NCI-H524 (cell line): ENCODE results near the gene OSBPL9.
"Not testable (repeated sequence)": the region's sequence is repeated elsewhere in the genome, so short reads cannot be mapped to it uniquely, and the experiment has no call there.

Experiments used
- DNase-seq, 2 experiments: peaks; one replicate each; lab custom pipeline; 2025; lab: John Stamatoyannopoulos, UW

Gene OSBPL9

DNA sequence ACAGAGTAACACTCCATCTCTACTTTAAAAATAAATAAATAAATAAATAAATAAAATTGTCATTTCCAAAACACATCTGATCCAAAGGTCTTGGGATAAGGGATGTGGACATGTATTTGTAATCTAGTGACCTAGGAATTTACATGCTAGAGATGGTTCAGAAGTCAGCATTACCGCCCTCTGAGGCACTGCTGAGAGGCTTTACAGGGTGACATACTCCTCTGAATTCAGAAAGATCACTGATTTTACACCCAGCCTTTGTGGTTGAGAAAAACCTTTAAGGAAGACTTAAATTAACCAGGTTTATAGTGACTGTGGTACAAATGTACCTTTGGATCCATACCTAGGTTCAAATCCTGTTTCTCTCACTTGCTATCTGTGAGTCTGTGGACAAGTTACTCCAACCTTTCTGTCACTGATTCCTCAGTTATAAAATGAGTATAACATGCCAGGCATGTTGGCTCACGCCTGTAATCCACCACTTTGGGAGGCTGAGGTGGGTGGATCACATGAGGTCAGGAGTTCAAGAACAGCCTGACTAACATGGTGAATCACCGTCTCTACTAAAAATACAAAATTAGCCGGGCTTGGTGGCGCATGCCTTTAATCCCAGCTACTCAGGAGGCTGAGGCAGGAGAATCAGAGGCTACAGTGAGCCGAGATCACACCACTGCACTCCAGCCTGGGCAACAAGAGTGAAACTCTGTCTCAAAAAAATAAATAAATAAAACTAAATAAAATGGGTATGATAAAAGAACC, 20.1 kb downstream of the OSBPL9 start:
- no peak for DNase-seq

DNA sequence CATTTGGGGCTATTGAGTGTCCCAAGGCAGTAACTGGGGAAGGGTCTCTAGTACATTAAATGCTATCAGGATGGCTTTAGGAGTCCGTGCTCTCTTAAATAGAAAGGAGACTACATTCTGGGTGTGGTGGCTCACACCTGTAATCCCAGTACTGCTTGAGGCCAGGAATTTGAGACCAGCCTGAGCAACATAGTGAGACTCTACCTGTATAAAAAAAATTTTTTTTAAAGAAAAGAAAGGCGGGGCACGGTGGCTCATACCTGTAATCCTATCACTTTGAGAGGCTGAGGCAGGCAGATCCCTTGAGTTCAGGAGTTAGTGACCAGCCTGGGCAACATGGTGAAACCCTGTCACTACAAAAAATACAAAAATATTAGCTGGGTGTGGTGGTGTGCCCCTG, 21.5 kb downstream of the OSBPL9 start:
- DNase-seq: no peak

DNA sequence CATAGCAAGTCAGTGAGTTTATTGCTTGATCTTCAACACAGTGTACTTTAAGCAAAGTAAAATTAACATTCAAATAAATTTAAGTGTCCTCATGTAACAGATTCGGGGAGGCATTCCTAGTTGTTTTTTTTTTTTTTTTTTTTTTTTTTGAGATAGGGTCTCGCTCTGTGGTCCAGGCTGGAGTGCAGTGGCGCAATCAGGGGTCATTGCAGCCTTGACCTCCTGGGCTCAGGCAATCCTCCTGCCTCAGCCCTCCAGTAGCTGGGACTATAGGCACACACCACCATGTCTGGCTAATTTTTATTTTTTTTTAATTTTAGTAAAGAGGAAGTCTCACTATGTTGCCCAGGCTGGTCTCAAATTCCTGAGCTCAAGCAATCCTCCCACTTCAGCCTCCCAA, 22.8 kb downstream of the OSBPL9 start:
- no peak for DNase-seq

DNA sequence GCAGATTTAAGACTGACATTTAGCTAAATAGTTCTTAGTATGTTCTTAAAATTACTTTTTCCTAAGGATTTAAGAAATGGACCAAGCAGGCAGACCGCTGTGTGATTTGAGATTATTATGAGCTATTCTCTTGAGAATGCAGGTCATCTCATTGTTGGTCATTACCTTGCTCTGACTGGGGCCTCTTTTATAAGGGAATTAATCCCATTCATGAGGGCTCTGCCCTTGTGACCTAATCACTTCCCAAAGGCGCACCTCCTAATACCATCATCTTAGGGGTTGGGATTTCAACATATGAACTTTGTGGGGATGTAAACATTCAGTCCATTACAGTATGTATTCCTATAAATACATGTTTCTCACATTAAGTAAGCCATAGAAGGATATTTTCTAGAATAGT, 24.2 kb downstream of the OSBPL9 start:
- DNase-seq: no peak

DNA sequence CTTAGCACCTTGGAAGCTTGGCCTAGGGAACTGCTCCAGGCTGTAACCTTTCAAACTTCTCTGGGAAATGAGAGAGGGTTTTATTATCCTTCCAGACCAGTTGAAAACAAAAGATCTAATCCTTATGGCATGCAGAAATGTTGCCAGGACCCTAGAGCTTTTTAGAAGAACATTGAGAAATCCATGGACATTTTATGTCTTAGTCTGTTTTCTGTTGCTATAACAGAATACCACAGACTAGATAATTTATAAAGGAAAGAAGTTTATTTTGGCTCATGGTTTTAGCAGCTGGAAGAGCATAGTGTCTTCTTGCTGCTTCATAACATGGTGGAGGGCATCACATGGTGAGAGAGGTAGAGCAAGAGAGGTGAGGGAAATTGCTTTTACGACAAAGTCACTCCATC, 25.8 kb downstream of the OSBPL9 start:
- no peak for DNase-seq

DNA sequence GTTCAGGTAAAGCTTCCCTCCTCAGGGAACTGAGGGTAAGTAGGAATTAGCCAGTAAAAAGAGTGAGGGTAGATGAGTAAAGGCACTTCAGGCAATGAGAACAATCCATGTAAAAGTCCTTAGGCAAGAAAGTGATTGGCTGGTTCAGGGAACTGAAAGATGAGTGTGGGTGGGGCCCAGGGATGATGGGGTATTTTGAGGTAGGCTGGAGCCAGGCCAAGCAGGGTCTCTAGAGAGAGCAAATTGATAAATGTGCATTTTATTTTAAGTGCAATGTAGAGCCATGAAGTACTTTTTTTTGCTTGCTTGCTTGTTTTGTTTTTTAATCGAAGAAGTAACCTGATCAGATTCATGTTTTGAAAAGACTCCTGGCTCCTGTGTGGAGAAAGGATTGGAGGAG, 26.5 kb downstream of the OSBPL9 start:
- no peak for DNase-seq

DNA sequence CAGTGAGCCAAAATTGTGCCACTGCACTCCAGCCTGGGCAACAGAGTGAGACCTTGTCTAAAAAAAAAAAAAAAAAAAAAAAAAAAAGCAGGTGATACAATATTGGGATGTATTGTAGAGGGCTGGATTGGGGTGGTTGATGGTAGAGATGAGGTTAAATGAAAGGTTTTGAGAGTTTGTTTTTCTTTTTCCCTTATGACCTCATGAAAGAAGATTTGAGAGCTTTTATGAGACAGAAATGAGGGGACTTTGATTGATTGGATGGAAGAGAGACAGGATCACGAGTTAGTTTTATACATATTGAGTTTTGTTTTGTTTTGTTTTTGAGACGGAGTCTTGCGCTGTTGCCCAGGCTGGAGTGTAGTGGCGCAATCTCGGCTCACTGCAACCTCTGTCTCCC, 27.1 kb downstream of the OSBPL9 start:
- no peak for DNase-seq

DNA sequence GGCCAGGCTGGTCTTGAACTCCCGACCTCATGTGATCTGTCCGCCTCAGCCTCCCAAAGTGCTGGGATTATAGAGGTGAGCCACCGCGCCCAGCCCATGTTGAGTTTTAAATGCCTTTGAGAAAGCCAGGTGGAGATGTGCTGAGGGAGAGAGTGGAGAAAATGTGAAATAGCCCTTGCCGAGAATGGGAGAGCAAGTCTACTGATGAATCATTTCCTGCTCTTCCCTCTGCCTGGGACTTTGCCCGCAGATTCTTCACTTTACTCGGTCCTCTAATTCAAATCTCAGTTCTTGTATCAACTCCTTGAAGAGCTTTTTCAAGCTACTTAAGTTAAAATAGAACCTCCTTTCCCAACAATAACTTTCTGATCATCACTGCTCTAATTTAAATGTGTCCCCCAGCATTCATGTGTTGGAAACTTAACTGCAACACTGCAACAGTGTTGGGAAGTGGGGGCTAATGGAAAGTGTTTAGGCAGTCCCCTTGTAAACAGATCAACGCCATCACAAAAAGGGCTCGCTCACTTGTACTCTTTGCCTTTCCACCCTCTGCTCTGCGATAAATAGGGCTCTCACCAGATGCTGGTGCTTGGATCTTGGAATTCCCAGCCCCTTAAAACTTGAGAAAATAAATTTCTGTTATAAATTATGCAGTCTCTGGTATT, 27.8 kb downstream of the OSBPL9 start:
- no peak for DNase-seq

DNA sequence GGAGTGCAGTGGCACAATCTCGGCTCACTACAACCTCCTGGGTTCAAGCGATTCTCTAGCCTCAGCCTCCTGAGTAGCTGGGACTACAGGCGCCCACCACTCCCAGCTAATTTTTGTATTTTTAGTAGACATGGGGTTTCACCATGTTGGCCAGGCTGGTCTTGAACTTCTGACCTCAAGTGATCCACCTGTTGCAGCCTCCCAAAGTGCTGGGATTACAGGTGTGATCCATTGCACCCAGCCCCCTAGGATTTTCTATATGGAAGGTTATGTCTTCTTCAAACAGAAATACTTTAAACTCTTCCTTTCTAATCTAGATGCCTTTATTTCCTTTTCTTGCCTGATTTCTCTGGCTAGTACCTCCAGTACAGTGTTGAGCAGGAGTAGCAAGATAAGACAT, 29.7 kb downstream of the OSBPL9 start:
- DNase-seq: not testable (repeated sequence)

DNA sequence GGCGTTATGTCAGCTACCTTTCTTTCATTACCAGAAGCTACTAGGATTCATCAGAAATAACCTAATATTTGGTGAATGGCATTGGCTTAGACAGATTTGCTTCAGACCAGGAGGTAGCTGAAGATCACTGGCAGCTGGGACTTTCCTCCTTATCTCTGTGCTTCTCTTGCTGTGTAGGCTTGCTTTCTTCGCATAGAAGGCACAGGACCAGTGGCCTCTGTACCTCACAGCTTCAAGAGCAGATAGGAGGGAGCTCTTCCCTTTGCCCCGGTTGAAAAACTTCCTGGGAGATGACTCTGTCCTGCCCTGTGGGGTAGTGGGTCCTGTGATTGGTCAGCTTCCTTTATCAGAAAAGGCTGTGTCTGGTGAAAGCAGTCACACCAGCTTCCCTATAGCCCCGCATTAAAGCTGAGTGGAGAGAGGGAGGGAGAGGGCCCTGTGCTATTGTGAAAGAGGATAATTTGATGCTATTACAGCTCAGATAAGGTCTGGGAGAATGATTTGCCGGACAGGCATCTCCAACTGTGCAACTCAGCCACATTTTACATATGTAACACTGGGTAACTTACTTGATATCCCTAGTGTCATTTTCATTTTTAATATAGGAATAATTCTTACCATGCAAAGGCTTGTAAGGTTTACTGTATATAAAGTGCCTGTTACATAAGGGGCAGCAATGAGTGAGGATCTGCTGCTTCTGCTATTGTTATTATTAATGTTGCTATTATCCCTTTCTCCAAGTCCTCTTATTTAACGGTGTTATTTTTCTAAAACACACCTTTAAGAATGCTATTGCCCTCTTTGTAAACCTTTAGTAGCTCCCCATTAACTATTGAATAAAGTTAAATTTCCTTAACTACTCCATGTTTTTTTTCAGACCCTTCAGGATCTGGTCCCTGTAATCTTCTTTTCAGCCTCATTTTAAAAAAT, 31.6 kb downstream of the OSBPL9 start:
- no peak for DNase-seq

DNA sequence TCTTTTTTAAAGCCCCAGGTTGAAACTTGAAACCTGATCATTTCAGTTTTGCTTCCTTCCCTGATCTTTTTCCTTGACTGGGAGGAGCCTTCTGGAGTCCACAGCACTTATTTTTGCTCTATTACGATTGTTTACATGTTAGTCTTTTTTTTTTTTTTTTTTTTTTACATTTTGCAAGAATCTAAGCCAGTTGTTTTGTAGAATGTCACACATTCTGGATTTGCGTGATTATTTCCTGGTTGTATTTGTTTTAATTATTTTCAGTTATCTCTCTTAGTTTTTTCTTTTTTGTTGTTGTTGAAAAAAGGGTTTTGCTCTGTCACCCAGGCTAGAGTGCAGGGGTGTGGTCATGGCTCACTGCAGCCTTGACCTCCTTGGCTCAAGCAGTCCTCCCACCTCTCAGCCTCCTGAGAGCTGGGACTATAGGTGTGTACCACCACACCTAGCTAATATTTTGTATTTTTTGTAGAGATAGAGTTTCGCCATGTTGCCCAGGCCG, 32.8 kb downstream of the OSBPL9 start:
- no peak for DNase-seq

DNA sequence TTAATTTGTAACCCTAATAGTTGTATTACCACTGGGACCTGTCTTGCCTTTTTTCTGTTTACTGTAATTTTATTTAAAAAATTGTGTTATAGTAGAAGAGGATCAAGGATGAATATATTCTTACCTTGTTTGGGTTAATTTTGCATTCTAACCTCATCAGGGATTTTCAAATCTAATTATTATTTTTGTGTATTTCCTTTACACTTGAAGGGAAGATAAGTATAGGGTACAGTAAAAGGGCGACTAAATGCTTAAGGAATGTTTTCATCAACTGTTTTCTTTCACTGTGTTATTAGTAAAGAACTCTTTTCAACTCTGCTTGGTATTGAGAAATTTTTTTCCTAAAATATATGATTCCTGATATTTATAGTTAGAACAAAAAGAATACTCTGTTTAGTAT, 33.3 kb downstream of the OSBPL9 start:
- no peak for DNase-seq

DNA sequence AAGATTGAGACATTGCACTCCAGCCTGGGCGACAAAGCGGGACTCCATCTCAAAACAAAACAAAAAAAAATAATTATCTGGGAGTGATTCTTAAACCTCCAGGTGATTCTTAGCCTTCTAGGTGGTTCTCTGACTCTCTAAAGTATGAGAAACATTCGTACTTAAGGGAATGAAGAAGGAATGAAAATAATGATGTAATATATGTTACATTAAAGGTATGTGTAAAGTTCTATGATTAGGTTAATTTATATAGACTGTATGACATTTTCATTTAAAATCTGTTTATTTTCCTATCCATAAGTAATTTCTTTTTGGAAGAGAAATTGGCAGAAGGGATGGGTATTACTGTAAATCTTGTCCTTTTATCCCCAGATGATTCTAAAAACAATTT, 34.7 kb downstream of the OSBPL9 start:
- DNase-seq: no peak

DNA sequence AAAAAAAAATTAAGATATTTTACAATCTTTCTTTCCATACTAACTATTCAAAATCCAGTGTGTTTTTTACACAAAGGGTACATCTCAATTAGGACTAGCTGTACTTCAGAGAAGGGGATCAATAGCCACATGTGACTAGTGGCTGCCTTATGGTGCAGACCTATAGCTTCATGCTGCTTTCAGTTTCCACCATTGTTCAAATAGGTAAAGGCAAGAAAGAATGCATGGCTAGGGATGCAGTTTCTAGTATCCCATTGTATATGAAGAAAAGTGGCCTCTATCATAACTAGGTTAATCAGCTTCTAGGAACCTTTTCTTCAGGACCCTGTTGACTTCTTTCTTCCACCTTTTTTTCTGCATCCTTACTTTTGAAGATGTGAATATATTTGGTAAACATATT, 35.7 kb downstream of the OSBPL9 start:
- DNase-seq: no peak

DNA sequence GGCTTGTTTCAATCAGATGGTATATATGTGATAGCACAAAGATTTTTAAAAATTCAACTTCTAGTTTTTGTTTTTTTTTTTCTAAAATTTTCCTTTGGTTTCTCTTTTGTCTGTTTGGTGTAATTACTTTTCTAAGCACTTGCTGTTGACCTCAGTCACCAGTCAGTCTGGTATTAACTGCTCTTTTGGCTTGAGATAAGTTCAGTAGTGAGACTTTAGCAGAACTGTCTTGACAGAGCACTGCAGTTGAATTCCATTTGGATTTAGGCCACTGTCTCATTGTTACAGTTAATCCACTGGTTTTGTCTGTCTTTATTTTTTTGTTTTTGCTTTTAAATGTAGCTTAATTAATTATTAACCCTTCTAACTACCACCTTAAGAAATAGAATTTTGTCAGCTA, 36.2 kb downstream of the OSBPL9 start:
- no peak for DNase-seq

DNA sequence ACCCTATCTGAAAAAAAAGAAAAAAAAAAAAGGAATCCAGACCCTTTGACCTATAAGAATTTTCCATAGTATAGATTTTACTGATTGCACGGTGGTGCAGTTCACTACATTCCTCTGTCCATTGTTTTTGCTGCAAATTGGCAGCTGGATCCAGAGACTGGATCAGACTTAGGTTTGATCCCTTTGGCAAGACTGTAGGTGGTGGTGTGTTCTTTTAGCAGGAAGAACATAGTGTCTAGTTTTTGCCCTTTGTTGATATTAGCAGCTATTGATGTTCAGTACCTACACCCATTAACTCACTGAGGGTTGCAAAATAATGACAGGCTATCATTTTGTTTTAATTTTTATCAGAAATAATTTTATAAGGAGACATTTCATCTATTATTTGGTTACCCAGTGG, 37.1 kb downstream of the OSBPL9 start:
- no peak for DNase-seq

DNA sequence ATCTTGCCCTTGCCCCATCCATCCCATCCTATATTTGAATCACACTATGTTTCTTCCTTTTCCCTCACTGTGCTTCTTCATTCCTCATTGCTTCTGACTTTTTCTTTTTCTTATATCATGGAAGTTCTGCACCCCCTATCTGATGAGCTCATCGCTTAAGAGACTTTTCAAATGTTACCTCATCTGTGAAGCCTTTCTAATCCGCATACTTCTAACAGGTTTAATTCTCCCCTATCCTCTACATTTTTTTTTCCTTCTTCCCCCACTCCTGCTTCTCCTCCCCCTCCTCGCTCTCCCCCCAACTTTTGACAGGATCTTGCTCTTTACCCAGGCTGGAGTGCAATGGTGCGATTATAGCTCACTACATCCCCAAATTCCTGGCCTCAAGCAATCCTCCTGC, 39.5 kb downstream of the OSBPL9 start:
- DNase-seq: no peak

DNA sequence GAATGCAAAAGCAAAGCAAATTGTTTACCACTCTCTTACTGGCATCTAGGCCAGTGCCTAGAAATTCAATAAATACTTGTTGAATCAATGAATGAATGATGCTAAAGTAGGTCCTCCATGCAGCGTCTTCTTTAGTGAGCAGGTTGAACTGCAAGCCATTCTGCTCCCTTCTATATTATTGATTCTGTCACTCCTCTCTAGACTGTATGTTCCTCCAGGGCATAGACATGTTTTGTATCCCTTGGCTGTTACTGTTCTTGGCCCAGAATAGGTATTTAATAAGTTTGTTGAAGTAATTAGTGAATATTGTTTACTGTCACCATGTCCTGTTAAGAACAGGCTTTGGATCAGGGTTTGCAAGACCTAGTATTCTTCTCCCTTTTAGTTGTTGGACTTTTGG, 43.7 kb downstream of the OSBPL9 start:
- no peak for DNase-seq

DNA sequence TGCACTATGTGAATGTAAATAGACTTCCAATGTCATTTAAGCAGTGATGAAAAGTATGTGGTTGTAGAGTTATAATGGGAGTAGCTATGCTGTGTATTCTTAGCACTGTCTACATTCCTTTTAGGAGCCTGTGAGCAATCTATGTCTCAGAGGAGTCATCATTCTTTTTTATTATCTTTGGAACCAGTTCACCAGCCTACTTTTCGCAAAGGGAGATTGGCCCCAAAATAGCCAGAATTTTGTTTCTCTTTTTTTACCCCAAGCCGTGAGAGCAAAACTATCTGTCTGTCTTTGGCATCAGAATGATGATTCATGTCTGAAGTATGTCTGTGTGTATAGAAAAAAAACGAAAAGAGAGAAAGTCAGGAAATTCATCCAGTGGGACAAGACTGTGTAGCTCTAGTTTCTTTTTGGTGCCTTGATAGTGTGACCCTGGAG, 44.2 kb downstream of the OSBPL9 start:
- no peak for DNase-seq

DNA sequence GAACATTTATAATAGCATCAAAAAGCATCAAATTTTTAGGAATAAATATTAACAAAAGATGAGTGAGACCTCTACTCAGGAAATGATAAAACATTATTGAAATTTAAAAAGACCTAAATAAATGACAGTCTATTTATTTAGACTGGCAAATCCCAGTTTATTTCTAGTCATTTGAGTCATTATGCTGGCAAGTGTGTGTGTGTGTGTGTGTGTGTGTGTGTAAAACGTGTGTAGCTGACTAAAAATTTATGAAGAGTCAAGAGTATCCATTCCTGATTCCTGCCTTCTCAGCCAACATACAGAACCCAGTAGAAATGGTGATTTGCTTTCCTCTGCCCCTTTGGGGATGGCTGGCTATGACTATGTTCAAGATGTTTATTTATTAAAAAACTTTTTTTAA, 46.2 kb downstream of the OSBPL9 start:
- no peak for DNase-seq

DNA sequence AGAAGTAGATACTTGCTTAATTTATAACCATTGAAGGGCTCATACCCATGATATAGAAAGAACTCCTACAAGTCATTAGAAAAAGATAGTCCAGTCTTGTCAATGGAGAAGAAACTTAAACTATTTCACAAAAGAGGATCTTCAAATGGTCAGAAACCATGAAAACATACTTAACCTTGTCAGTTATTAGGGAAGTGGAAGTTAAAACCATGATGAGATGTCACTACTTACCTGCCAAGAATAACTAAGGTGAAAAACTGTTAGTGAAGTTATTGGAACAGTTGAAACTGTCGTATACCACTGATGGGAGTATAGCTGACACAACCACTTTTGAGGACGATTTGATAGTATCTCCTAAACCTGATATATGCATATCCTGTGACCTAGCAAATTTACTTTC, 46.8 kb downstream of the OSBPL9 start:
- DNase-seq: no peak

DNA sequence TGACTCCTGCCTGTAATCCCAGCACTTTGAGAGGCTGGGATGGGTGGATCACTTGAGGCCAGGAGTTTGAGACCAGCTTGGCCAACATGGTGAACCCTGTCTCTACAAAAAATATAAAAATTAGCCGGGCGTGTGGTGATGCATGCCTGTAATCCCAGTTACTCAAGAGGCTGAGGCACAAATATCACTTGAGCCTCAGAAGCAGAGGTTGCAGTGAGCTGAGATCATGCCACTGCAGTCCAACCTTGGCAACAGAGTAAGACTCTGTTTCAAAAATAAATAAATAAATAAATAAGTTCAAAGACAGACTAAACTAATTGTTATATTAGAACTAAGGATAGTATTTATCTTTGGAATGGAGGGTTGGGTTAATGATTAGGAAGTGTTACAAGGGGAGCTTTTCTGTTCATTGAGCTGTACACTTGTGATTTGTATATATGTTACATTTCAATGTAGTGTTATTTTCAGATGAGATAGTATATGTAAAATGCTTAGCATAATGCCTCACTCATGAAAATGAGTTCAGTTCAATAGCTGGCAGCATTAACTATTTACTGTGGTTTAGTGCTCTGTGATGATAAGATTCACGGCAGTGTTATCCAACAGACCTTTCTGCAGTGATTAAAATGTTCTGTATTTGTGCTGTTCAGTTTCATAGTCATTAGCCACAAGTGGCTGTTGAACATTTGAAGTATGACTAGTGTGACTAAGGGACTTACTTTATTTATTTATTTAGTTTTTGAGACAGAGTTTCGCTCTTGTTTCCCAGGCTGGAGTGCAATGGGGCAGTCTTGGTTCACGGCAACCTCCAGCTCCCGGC, 47.7 kb downstream of the OSBPL9 start:
- DNase-seq: no peak
